Esophagus muscularis mucosa (tissue), 4 donors: Measurements from ENCODE around the gene CYFIP2. TPM values are rescaled to one million over a fixed set of nuclear protein-coding genes. Genes with fewer than 3 reads are reported as not detected.

Experiments used
- DNase-seq: peaks from one replicate; pipeline ENCODE4 v3.0.0-alpha.2; 2017; ENCODE audit errors: extremely low spot score
- H3K27ac ChIP-seq, 4 donors: fragments of 200-600 bp; sonication (generic); replicated peaks in 1 of 4; 1 replicate in 3 of 4; 2 replicates in 1 of 4; pipeline ENCODE4 v1.5.1; 2016 to 2019; ENCODE audit warnings: mild to moderate bottlenecking in 1 of 4
- H3K27me3 ChIP-seq, 4 donors: fragments of 200-600 bp; sonication (generic); one replicate each; pipeline versions ENCODE4 v1.5.1 to v1.6.0; 2016 to 2019
- H3K36me3 ChIP-seq, 4 donors: fragments of 200-600 bp; sonication (generic); one replicate each; pipeline ENCODE4 v1.5.1; 2016 to 2019
- H3K4me1 ChIP-seq, 4 donors: fragments of 200-600 bp; sonication (generic); one replicate each; pipeline ENCODE4 v1.5.1; 2016 to 2019
- H3K4me3 ChIP-seq, 4 donors: fragments of 200-600 bp; sonication (generic); 1 replicate in 2 of 4; 2 replicates in 2 of 4; pipeline ENCODE4 v1.5.1; 2016 to 2019; ENCODE audit warnings: mild to moderate bottlenecking in 4 of 4, moderate library complexity in 1 of 4
- H3K9me3 ChIP-seq, 4 donors: fragments of 200-600 bp; sonication (generic); 1 replicate in 3 of 4; 2 replicates in 1 of 4; pipeline ENCODE4 v1.5.1; 2016 to 2019
- EP300 ChIP-seq: sonication (generic); formaldehyde crosslinking; IDR thresholded peaks from one replicate; pipeline ENCODE4 v1.6.1; 2017; ENCODE audit warnings: antibody characterized with exemption
- POLR2A ChIP-seq: fragments of 450-650 bp; IDR thresholded peaks from one replicate; pipeline ENCODE4 v1.6.1; 2017; ENCODE audit warnings: antibody characterized with exemption, moderate library complexity, mild to moderate bottlenecking, low read depth
- POLR2AphosphoS5 ChIP-seq, 2 donors: sonication (generic); formaldehyde crosslinking; IDR thresholded peaks; one replicate each; pipeline ENCODE4 v1.6.1; 2017; ENCODE audit warnings: antibody characterized with exemption in 2 of 2
- WGBS: methylation state at CpG from one replicate; pipeline ENCODE4 v1.1.5; 2018; 5-methylcytosine and 5-hydroxymethylcytosine counted together
- intact Hi-C: fragments of 100-400 bp; cut with DNase I; formaldehyde crosslinking; loops from one replicate; pipeline ENCODE4 v1.15.1; 2023
- total RNA-seq, 4 donors: library from RNA; depleted of rRNA; stranded (reverse); fragments of >200 nt; gene quantifications; one replicate each; pipeline versions ENCODE4 v1.1.0 to v1.2.1, GENCODE V29; 2016
- TF ChIP-seq, protein P1 (sequence below), 3 experiments: fragments of 200-600 bp in 2 of 3; fragments of 450-650 bp in 1 of 3; sonication (generic) in 2 of 3; IDR thresholded peaks; one replicate each; pipeline ENCODE4 v1.5.1; 2017 to 2019; ENCODE audit warnings: antibody characterized with exemption in 3 of 3, mild to moderate bottlenecking in 2 of 3, moderate library complexity in 1 of 3

The CYFIP2 gene
- total RNA-seq, 4 donors from 2014 or later, result 12.6 to 24.9 (median 14.6) TPM

DNA sequence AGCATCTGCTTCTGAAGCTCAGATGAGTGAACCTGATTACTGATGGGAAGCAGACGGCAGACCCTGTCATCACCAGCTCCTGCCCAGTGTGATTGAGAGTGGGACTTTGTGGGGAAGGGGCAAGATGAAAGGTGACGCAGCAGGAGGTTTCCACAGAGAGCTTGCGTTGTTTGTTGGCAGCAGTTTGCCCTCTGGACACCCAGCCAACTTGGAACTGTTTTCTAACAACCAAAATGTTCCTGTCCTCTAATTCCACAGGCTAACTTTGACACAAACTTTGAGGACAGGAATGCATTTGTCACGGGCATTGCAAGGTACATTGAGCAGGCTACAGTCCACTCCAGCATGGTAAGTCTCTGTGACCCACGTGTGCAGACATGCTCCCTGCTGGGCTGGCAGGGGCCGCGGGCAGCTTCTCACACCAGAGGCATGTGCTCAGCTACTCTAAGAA is 20.9 kb downstream of the CYFIP2 start:
- peaks cover 0 to 4% (median 0%) of the 10 kb centered on the region in 4 donors for H3K36me3 ChIP-seq
- no peak for TF ChIP-seq POLR2A
- TF ChIP-seq, protein P1, sequence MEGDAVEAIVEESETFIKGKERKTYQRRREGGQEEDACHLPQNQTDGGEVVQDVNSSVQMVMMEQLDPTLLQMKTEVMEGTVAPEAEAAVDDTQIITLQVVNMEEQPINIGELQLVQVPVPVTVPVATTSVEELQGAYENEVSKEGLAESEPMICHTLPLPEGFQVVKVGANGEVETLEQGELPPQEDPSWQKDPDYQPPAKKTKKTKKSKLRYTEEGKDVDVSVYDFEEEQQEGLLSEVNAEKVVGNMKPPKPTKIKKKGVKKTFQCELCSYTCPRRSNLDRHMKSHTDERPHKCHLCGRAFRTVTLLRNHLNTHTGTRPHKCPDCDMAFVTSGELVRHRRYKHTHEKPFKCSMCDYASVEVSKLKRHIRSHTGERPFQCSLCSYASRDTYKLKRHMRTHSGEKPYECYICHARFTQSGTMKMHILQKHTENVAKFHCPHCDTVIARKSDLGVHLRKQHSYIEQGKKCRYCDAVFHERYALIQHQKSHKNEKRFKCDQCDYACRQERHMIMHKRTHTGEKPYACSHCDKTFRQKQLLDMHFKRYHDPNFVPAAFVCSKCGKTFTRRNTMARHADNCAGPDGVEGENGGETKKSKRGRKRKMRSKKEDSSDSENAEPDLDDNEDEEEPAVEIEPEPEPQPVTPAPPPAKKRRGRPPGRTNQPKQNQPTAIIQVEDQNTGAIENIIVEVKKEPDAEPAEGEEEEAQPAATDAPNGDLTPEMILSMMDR (IDR thresholded peaks at IDR 0.05), result no peak
- TF ChIP-seq POLR2AphosphoS5 (IDR thresholded peaks at IDR 0.05), result no peak
- TF ChIP-seq EP300, result no peak
- DNase-seq, result no peak
- H3K4me3 ChIP-seq, result no peak overlapping the region
- no peaks in the 10 kb centered on the region for H3K27me3 ChIP-seq
- no peaks in the 10 kb centered on the region for H3K9me3 ChIP-seq
- H3K4me1 ChIP-seq, result peaks cover 4 to 14% (median 8%) of the 10 kb centered on the region in 4 donors
- intact Hi-C loops, result no loop called here
- 57% methylated on average over 7 of the region's 7 CpGs for WGBS
- no peak overlapping the region for H3K27ac ChIP-seq

DNA sequence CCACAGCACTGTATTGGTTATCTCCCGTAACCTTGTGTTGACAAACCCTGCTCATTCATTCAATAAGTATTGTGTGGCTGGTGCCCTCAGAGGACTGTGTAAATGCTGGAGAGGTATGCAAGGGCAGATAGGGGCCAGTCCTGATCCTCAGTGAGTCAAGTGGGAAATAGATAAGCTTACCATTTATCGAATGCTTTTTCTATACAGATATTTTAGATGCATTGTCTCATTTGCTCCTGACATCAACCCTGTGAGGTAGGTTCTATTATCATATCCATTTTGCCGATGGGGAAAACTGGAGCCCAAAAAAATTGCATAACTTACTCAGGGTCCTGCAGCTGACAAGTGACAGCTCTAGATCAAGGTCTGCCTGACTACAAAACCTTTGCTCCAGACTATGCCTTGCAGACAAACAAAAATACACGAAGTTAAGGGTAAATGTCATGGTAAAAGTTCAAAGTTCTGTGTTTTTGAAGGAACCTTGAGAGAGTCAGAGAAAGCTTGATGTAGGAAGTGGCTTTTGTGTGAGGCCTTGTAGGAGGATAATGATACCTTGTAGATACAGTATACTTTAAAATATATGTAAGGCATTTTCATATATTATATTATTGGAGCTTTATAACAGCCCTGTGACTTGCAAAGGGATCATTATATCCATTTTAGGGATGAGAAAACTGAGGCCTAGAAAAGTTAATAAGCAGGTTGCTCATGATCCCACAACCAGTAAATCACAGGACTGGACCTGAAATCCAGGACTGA is 22.7 kb downstream of the CYFIP2 start:
- Histone ChIP-seq H3K27me3 (no peaks in the 10 kb centered on the region), H3K27ac (no peak overlapping the region), H3K4me3 (no peak overlapping the region), H3K36me3 (peaks cover 0 to 4% (median 0%) of the 10 kb centered on the region in 4 donors), H3K9me3 (no peaks in the 10 kb centered on the region), H3K4me1 (peaks cover 4 to 14% (median 8%) of the 10 kb centered on the region in 4 donors)
- no peak for DNase-seq
- no peak for TF ChIP-seq POLR2A
- TF ChIP-seq EP300, result no peak
- TF ChIP-seq POLR2AphosphoS5 (IDR thresholded peaks at IDR 0.05), result no peak
- TF ChIP-seq, protein P1 (IDR thresholded peaks at IDR 0.05), result no peak
- intact Hi-C loops, result no loop called here
- 82% methylated on average over 4 of the region's 4 CpGs for WGBS

DNA sequence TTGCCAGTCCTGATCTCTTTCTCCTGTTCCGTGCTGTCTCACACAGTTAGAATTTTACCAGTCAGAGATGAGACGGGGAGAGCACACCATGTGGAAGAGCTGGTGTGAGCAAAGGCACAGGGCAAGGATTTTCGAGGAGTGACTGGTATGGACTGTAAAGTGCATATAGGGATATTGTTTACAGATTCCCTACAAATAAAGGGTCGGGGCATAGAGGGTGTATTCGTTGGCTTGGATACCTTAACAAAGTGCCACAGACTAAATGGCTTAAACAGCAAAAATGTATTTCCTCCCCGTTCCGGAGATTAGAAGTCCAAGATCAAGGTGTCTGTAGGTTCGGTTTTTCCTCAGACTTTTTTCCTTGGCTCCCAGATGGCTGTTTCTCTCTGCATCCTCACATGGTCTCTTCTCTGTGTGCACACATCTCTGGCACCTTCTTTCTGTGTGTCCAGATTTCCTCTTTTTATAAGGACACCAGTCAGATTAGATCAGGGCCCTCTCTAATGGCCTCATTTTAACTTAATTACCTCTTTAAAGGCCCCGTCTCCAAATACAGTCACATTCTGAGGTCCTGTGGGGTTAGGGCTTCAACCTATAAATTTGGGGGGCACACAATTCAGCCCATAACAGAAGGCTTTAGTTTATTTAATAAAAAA is 23.4 kb downstream of the CYFIP2 start:
- Histone ChIP-seq H3K4me1 (peaks cover 4 to 14% (median 8%) of the 10 kb centered on the region in 4 donors), H3K9me3 (no peaks in the 10 kb centered on the region), H3K4me3 (no peak overlapping the region), H3K36me3 (peaks cover 0 to 4% (median 0%) of the 10 kb centered on the region in 4 donors), H3K27me3 (no peaks in the 10 kb centered on the region), H3K27ac (no peak overlapping the region)
- no peak for DNase-seq
- WGBS, result 89% methylated on average over 9 of the region's 9 CpGs
- no peak for TF ChIP-seq POLR2A
- TF ChIP-seq, protein P1 (IDR thresholded peaks at IDR 0.05), result no peak
- intact Hi-C loops, result no loop called here

DNA sequence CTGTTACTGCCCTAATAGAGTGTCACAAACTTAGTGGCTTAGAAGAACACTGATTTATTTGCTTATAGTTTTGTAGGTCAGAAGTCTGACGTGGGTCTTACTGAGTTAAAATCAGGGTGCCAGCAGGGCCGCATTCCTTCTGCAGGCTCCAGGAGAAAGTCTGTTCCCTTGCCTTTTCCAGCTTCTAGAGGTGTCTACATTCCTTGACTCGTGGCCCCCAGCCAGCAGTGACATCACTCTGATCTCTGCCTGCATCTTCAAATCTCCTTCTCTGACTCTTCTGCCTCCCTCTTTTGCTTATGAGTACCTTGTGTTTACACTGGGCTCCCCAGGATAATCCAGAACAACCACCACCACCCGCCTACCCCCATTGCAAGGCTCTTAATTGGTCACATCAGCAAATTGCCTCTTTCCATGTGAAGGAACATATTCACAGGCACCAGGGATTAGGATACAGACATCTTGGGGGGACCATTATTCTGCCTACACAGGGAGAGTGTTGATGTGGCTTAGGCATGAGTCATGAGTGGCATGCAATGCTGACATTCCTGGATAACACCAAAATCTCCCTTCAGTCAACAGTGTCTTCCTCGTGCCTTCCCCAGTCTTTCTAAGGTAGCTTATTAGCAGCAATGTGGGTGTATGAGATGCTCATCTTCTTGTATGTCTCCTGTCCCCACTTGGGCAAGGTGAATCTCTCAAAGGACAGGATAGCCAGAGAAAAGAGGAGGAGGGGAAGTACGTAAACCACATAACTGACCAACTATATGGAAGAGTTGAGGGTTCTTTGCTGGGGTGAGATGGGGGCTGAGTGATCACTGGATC is 24.4 kb downstream of the CYFIP2 start:
- Histone ChIP-seq H3K4me3 (no peak overlapping the region), H3K9me3 (no peaks in the 10 kb centered on the region), H3K4me1 (peaks cover 0 to 14% (median 8%) of the 10 kb centered on the region in 4 donors), H3K27me3 (no peaks in the 10 kb centered on the region), H3K36me3 (peaks cover 0 to 6% (median 0%) of the 10 kb centered on the region in 4 donors), H3K27ac (no peak overlapping the region)
- 72% methylated on average over 6 of the region's 6 CpGs for WGBS
- TF ChIP-seq POLR2A (no peak), EP300 (no peak), POLR2AphosphoS5 (IDR thresholded peaks at IDR 0.05) (no peak)
- TF ChIP-seq, protein P1 (IDR thresholded peaks at IDR 0.05), result no peak
- DNase-seq, result no peak
- intact Hi-C loops, result no loop called here
